Mesenchymal stem cell (in vitro differentiated cells and primary cell): Measurements from ENCODE around the gene NAV2.

Experiments used
- DNase-seq: peaks from one replicate; pipeline ENCODE4 v3.0.0-alpha.2; 2013
- H2AFZ ChIP-seq: one replicate; pipeline ENCODE4 v1.6.1; 2013; ENCODE audit warnings: low read depth, mild to moderate bottlenecking, control low read depth, inconsistent platforms, low read length, moderate library complexity
- H2AK5ac ChIP-seq: 2 replicates; pipeline ENCODE4 v1.6.1; 2013; ENCODE audit warnings: low read length, moderate library complexity, mild to moderate bottlenecking, inconsistent platforms; ENCODE audit not compliant: severe bottlenecking
- H2BK120ac ChIP-seq: one replicate; pipeline ENCODE4 v1.6.1; 2013; ENCODE audit warnings: low read depth, mild to moderate bottlenecking, inconsistent platforms, low read length, moderate library complexity
- H2BK12ac ChIP-seq, 2 experiments: one replicate each; pipeline ENCODE4 v1.6.1; 2013; ENCODE audit warnings: inconsistent platforms in 2 of 2, low read length in 2 of 2, mild to moderate bottlenecking in 2 of 2, moderate library complexity in 2 of 2, control low read depth in 1 of 2
- H2BK15ac ChIP-seq: one replicate; pipeline ENCODE4 v1.6.1; 2013; ENCODE audit warnings: mild to moderate bottlenecking, low read depth, inconsistent platforms; ENCODE audit not compliant: poor library complexity, severe bottlenecking
- H2BK5ac ChIP-seq: 2 replicates; pipeline ENCODE4 v1.6.1; 2013; ENCODE audit warnings: low read depth, mild to moderate bottlenecking, low read length, control low read depth, inconsistent platforms; ENCODE audit not compliant: poor library complexity, severe bottlenecking
- H3K14ac ChIP-seq, 2 experiments: one replicate each; pipeline ENCODE4 v1.6.1; 2013; ENCODE audit warnings: inconsistent platforms in 2 of 2, low read length in 2 of 2, control low read depth in 1 of 2, mild to moderate bottlenecking in 1 of 2, moderate library complexity in 1 of 2
- H3K18ac ChIP-seq, 2 experiments: one replicate each; pipeline ENCODE4 v1.6.1; 2013; ENCODE audit warnings: inconsistent platforms in 2 of 2, low read length in 2 of 2, control low read depth in 1 of 2, low read depth in 1 of 2, mild to moderate bottlenecking in 1 of 2
- H3K23ac ChIP-seq, 2 experiments: one replicate each; pipeline ENCODE4 v1.6.1; 2013; ENCODE audit warnings: inconsistent platforms in 2 of 2, low read length in 2 of 2, mild to moderate bottlenecking in 2 of 2, moderate library complexity in 2 of 2, control low read depth in 1 of 2
- H3K27ac ChIP-seq: 2 replicates; pipeline ENCODE4 v1.5.1; 2013; ENCODE audit warnings: mild to moderate bottlenecking, moderate library complexity, low read length, control low read depth, inconsistent platforms; ENCODE audit not compliant: poor library complexity, severe bottlenecking
- H3K27me3 ChIP-seq, 2 experiments: 2 replicates each; pipeline versions ENCODE4 v1.6.1 to v1.7.0; 2013; ENCODE audit warnings: low read length in 2 of 2, mild to moderate bottlenecking in 2 of 2, moderate library complexity in 2 of 2, control low read depth in 1 of 2, inconsistent platforms in 1 of 2; ENCODE audit not compliant: control insufficient read depth in 1 of 2, insufficient read depth in 1 of 2
- H3K36me3 ChIP-seq, 2 experiments: 2 replicates each; pipeline versions ENCODE4 v1.6.1 to v1.7.0; 2013; ENCODE audit warnings: low read length in 2 of 2, control low read depth in 1 of 2, inconsistent platforms in 1 of 2, low read depth in 1 of 2, mild to moderate bottlenecking in 1 of 2; ENCODE audit not compliant: insufficient read depth in 2 of 2, control insufficient read depth in 1 of 2
- H3K4ac ChIP-seq, 2 experiments: one replicate each; pipeline ENCODE4 v1.6.1; 2013; ENCODE audit warnings: inconsistent platforms in 2 of 2, low read length in 2 of 2, mild to moderate bottlenecking in 2 of 2, moderate library complexity in 2 of 2, control low read depth in 1 of 2, low read depth in 1 of 2
- H3K4me1 ChIP-seq: 2 replicates; pipeline ENCODE4 v1.6.1; 2013; ENCODE audit warnings: low read depth, low read length, control low read depth; ENCODE audit not compliant: control insufficient read depth, insufficient read depth
- H3K4me2 ChIP-seq: 2 replicates; pipeline ENCODE4 v1.6.1; 2013; ENCODE audit warnings: low read length, mild to moderate bottlenecking, inconsistent platforms; ENCODE audit not compliant: poor library complexity, severe bottlenecking
- H3K4me3 ChIP-seq, 2 experiments: 2 replicates each; pipeline versions ENCODE4 v1.5.1 to v1.7.0; 2013; ENCODE audit warnings: low read length in 2 of 2, mild to moderate bottlenecking in 2 of 2, control low read depth in 1 of 2, low read depth in 1 of 2; ENCODE audit not compliant: insufficient read depth in 1 of 2
- H3K79me1 ChIP-seq: replicated peaks from 2 replicates; pipeline ENCODE4 v1.6.1; 2013; ENCODE audit warnings: mild to moderate bottlenecking, control low read depth, low read length, inconsistent platforms; ENCODE audit not compliant: poor library complexity, severe bottlenecking
- H3K9ac ChIP-seq: 2 replicates; pipeline ENCODE4 v1.7.0; 2013; ENCODE audit warnings: mild to moderate bottlenecking, low read length, moderate library complexity
- H3K9me3 ChIP-seq: 2 replicates; pipeline ENCODE4 v1.7.0; 2013; ENCODE audit warnings: mild to moderate bottlenecking, low read length; ENCODE audit not compliant: control insufficient read depth
- H4K8ac ChIP-seq: one replicate; pipeline ENCODE4 v1.6.1; 2013; ENCODE audit warnings: inconsistent platforms, mild to moderate bottlenecking, low read length, moderate library complexity
- H4K91ac ChIP-seq: one replicate; pipeline ENCODE4 v1.6.1; 2013; ENCODE audit warnings: mild to moderate bottlenecking, low read length, inconsistent platforms
- WGBS: methylation state at CpG from one replicate; pipeline ENCODE4 v1.1.7; 2013; ENCODE audit warnings: mixed read lengths; 5-methylcytosine and 5-hydroxymethylcytosine counted together

Gene NAV2

GRCh38 chr11:19951558-19952115, 239.0 kb downstream of the NAV2 start:
- H3K4ac ChIP-seq: no peak overlapping the region
- H4K91ac ChIP-seq: no peak overlapping the region
- H3K27ac ChIP-seq: no peak overlapping the region
- peak overlapping the region; percentile 9 for H3K9ac ChIP-seq
- peaks cover 11 to 68% of the 10 kb centered on the region in 2 experiments for H3K36me3 ChIP-seq
- no peak overlapping the region for H4K8ac ChIP-seq
- H2BK15ac ChIP-seq: no peak overlapping the region
- no peaks in the 10 kb centered on the region for H3K9me3 ChIP-seq
- H3K18ac ChIP-seq: no peak overlapping the region
- H3K4me3 ChIP-seq: no peak overlapping the region
- no peak overlapping the region for H2AFZ ChIP-seq
- 13% methylated on average over 5 of the region's 6 CpGs for WGBS
- H3K27me3 ChIP-seq: no peaks in the 10 kb centered on the region
- no peak overlapping the region for H2BK5ac ChIP-seq
- no peak overlapping the region for H3K4me2 ChIP-seq
- no peak overlapping the region for H3K14ac ChIP-seq
- DNase-seq: peak; percentile 80
- no peak overlapping the region for H2AK5ac ChIP-seq
- no peak overlapping the region for H2BK12ac ChIP-seq
- peaks cover 5% of the 10 kb centered on the region for H3K4me1 ChIP-seq
- no peak overlapping the region for H2BK120ac ChIP-seq
- H3K23ac ChIP-seq: no peak overlapping the region
- peaks cover 4% of the 10 kb centered on the region for H3K79me1 ChIP-seq

- no peak overlapping the region for H3K27ac ChIP-seq
- no peak overlapping the region for H2BK15ac ChIP-seq
- H3K4me3 ChIP-seq: no peak overlapping the region
- DNase-seq: no peak
- H2AFZ ChIP-seq: no peak overlapping the region
- no peak overlapping the region for H2BK5ac ChIP-seq
- H4K91ac ChIP-seq: no peak overlapping the region
- H3K4me2 ChIP-seq: no peak overlapping the region
- H3K4me1 ChIP-seq: peaks cover 5% of the 10 kb centered on the region
- H3K18ac ChIP-seq: no peak overlapping the region
- no peaks in the 10 kb centered on the region for H3K27me3 ChIP-seq
- no peak overlapping the region for H4K8ac ChIP-seq
- no peak overlapping the region for H2AK5ac ChIP-seq
- H3K23ac ChIP-seq: no peak overlapping the region
- 43% methylated on average over 1 of the region's 3 CpGs for WGBS
- no peak overlapping the region for H3K14ac ChIP-seq
- H2BK12ac ChIP-seq: no peak overlapping the region
- H2BK120ac ChIP-seq: no peak overlapping the region
- no peak overlapping the region for H3K4ac ChIP-seq
- no peaks in the 10 kb centered on the region for H3K9me3 ChIP-seq
- peaks cover 11 to 66% of the 10 kb centered on the region in 2 experiments for H3K36me3 ChIP-seq
- peak overlapping the region; percentile 52 for H3K9ac ChIP-seq
- peaks cover 4% of the 10 kb centered on the region for H3K79me1 ChIP-seq
Measured at GRCh38 chr11:19952116-19952605, 239.5 kb downstream of the NAV2 start.

GRCh38 chr11:19952911-19953310, 240.3 kb downstream of the NAV2 start:
- Histone ChIP-seq H3K14ac (no peak overlapping the region), H2BK12ac (peak overlapping the region in 1 of 2 experiments; percentile 59), H4K91ac (no peak overlapping the region), H4K8ac (no peak overlapping the region), H3K23ac (no peak overlapping the region), H2BK15ac (no peak overlapping the region), H2AFZ (no peak overlapping the region), H3K36me3 (peaks cover 11 to 61% of the 10 kb centered on the region in 2 experiments), H3K4me1 (peaks cover 5% of the 10 kb centered on the region), H2BK120ac (no peak overlapping the region), H3K27ac (no peak overlapping the region), H3K27me3 (no peaks in the 10 kb centered on the region), H3K18ac (no peak overlapping the region), H3K79me1 (peaks cover 4% of the 10 kb centered on the region), H3K4ac (no peak overlapping the region), H3K9ac (peak overlapping the region; percentile 52), H2AK5ac (no peak overlapping the region), H2BK5ac (no peak overlapping the region), H3K4me3 (no peak overlapping the region), H3K4me2 (no peak overlapping the region), H3K9me3 (no peaks in the 10 kb centered on the region)
- DNase-seq: no peak
- no CpG with 5 or more reads among the region's 1 CpG for WGBS

- Histone ChIP-seq H3K4me3 (no peak overlapping the region), H2AK5ac (no peak overlapping the region), H2BK15ac (no peak overlapping the region), H3K9ac (peak overlapping the region; percentile 52), H3K4me1 (peaks cover 5% of the 10 kb centered on the region), H3K4ac (no peak overlapping the region), H3K23ac (no peak overlapping the region), H2BK12ac (peak overlapping the region in 1 of 2 experiments; percentile 59), H3K4me2 (no peak overlapping the region), H4K8ac (no peak overlapping the region), H3K36me3 (peaks cover 11 to 63% of the 10 kb centered on the region in 2 experiments), H2BK120ac (no peak overlapping the region), H3K14ac (no peak overlapping the region), H2BK5ac (no peak overlapping the region), H3K27me3 (no peaks in the 10 kb centered on the region), H3K27ac (peak overlapping the region; percentile 9), H2AFZ (no peak overlapping the region), H3K18ac (peak overlapping the region in 1 of 2 experiments; percentile 54), H4K91ac (no peak overlapping the region), H3K79me1 (peaks cover 6% of the 10 kb centered on the region), H3K9me3 (no peaks in the 10 kb centered on the region)
- peak; percentile 79 for DNase-seq
- 47% methylated on average over 3 of the region's 4 CpGs for WGBS
Measured at GRCh38 chr11:19953336-19953735, 240.7 kb downstream of the NAV2 start.
